Naive thymus-derived CD4-positive, alpha-beta T cell (primary cell): ENCODE results near the gene ATP8B1. TPM values are rescaled to one million over a fixed set of nuclear protein-coding genes. Genes with fewer than 3 reads are reported as not detected.

ENCODE experiments used
- ATAC-seq: fragments of 150-1000 bp; cut with Tn5 transposase; 2 replicates; pipeline ENCODE4 v1.10.0; 2021; ENCODE audit warnings: mild to moderate bottlenecking, moderate library complexity
- CTCF ChIA-PET: fragments of 350-600 bp; sonication (Branson Sonifier 250); formaldehyde crosslinking; loops from one replicate; lab custom pipeline; 2021; ENCODE audit warnings: antibody characterized with exemption; lab: Charles Lee
- POLR2A ChIA-PET: fragments of 350-600 bp; sonication (Branson Sonifier 250); formaldehyde crosslinking; loops from one replicate; lab custom pipeline; 2021; ENCODE audit warnings: antibody characterized with exemption, inconsistent platforms; lab: Charles Lee
- DNase-seq, 9 donors: peaks; one replicate each; pipeline versions ENCODE4 v3.0.0 to v3.0.0-alpha.2; 2020 to 2022; ENCODE audit warnings: mixed read lengths in 1 of 9
- H3K27ac ChIP-seq: one replicate; pipeline ENCODE4 v1.7.0; 2013; ENCODE audit warnings: mild to moderate bottlenecking, low read depth, low read length, moderate library complexity
- H3K27me3 ChIP-seq, 2 donors: one replicate each; pipeline ENCODE4 v1.7.0; 2013; ENCODE audit warnings: low read length in 2 of 2, mild to moderate bottlenecking in 2 of 2, moderate library complexity in 2 of 2; ENCODE audit not compliant: control insufficient read depth in 2 of 2, insufficient read depth in 2 of 2
- H3K36me3 ChIP-seq, 3 experiments: 1 replicate in 2 of 3; 2 replicates in 1 of 3; pipeline ENCODE4 v1.7.0; 2013; ENCODE audit warnings: low read length in 3 of 3, mild to moderate bottlenecking in 3 of 3, moderate library complexity in 1 of 3; ENCODE audit not compliant: insufficient read depth in 3 of 3, control insufficient read depth in 2 of 3
- H3K4me1 ChIP-seq, 2 donors: one replicate each; pipeline ENCODE4 v1.7.0; 2013; ENCODE audit warnings: low read length in 2 of 2, mild to moderate bottlenecking in 2 of 2, moderate library complexity in 1 of 2; ENCODE audit not compliant: control insufficient read depth in 2 of 2, insufficient read depth in 2 of 2
- H3K4me3 ChIP-seq: 2 replicates; pipeline ENCODE4 v1.7.0; 2013; ENCODE audit warnings: mild to moderate bottlenecking, low read length
- H3K9me3 ChIP-seq, 3 experiments: 1 replicate in 2 of 3; 2 replicates in 1 of 3; pipeline ENCODE4 v1.7.0; 2013; ENCODE audit warnings: low read length in 3 of 3; ENCODE audit not compliant: control insufficient read depth in 2 of 3
- H3K27ac Mint-ChIP-seq, 9 donors: one replicate each; pipeline ENCODE4 v1.8.0; 2020 to 2022; ENCODE audit warnings: mixed read lengths in 9 of 9, mild to moderate bottlenecking in 8 of 9, moderate library complexity in 5 of 9, inconsistent platforms in 2 of 9
- H3K27me3 Mint-ChIP-seq, 5 donors: one replicate each; pipeline ENCODE4 v1.8.0; 2021 to 2022; ENCODE audit warnings: mixed read lengths in 5 of 5, mild to moderate bottlenecking in 1 of 5
- H3K36me3 Mint-ChIP-seq, 5 donors: one replicate each; pipeline ENCODE4 v1.8.0; 2020 to 2022; ENCODE audit warnings: mixed read lengths in 5 of 5, mild to moderate bottlenecking in 3 of 5, inconsistent platforms in 1 of 5
- H3K4me1 Mint-ChIP-seq, 7 donors: one replicate each; pipeline ENCODE4 v1.8.0; 2020 to 2022; ENCODE audit warnings: mixed read lengths in 7 of 7, mild to moderate bottlenecking in 3 of 7, inconsistent platforms in 1 of 7
- H3K4me3 Mint-ChIP-seq, 10 donors: one replicate each; pipeline ENCODE4 v1.8.0; 2020 to 2022; ENCODE audit warnings: mild to moderate bottlenecking in 10 of 10, mixed read lengths in 10 of 10, moderate library complexity in 6 of 10, inconsistent platforms in 2 of 10
- H3K9me3 Mint-ChIP-seq, 11 donors: one replicate each; pipeline ENCODE4 v1.8.0; 2020 to 2022; ENCODE audit warnings: mixed read lengths in 11 of 11, mild to moderate bottlenecking in 4 of 11, inconsistent platforms in 1 of 11, moderate library complexity in 1 of 11
- intact Hi-C, 2 donors: fragments of 100-400 bp; cut with micrococcal nuclease; formaldehyde crosslinking; loops; one replicate each; pipeline ENCODE4 v1.15.1; 2023
- polyA plus RNA-seq, 2 donors: library from polyadenylated mRNA; unstranded; fragments of 300-500 nt; fragmentation: Illumina TruSeq; gene quantifications; one replicate each; pipeline ENCODE4 v1.2.3, GENCODE V29; 2021
- total RNA-seq, 6 experiments: library from RNA in 5 of 6; stranded (reverse) in 5 of 6; gene quantifications; 1 replicate in 5 of 6; 2 replicates in 1 of 6; pipeline ENCODE4 v1.2.3 and lab custom pipeline; 2021 to 2026

ATP8B1 gene
- total and polyA plus RNA-seq, 7 experiments from 2014 or later: not detected

- no peak overlapping the region for H3K27ac ChIP-seq
- Mint-ChIP-seq H3K9me3 (peaks cover 0 to 6% (median 3%) of the 10 kb centered on the region in 11 donors), H3K27me3 (peaks cover 38 to 64% (median 44%) of the 10 kb centered on the region in 5 donors), H3K4me3 (peak overlapping the region in 1 of 10 donors; percentile 23), H3K27ac (no peak overlapping the region), H3K36me3 (peaks cover 0 to 7% (median 2%) of the 10 kb centered on the region in 5 donors), H3K4me1 (peaks cover 0 to 15% (median 8%) of the 10 kb centered on the region in 7 donors)
- no peaks in the 10 kb centered on the region for H3K9me3 ChIP-seq
- H3K4me1 ChIP-seq: no peaks in the 10 kb centered on the region
- DNase-seq (no peak), ATAC-seq (no peak)
- intact Hi-C loops: loop anchor here in 1 of 2 donors (10.0 kb wide), 1 partner anchor 372 kb away; the partner anchor contains the start of gene ONECUT2
- no peak overlapping the region for H3K4me3 ChIP-seq
- ChIA-PET CTCF (no interaction called here), POLR2A (no interaction called here)
- H3K27me3 ChIP-seq: peaks cover 0 to 4% of the 10 kb centered on the region in 2 donors
- H3K36me3 ChIP-seq: no peaks in the 10 kb centered on the region
These were observed 3.3 kb upstream of the ATP8B1 start for GRCh38 chr18:57806201-57806977.

DNA sequence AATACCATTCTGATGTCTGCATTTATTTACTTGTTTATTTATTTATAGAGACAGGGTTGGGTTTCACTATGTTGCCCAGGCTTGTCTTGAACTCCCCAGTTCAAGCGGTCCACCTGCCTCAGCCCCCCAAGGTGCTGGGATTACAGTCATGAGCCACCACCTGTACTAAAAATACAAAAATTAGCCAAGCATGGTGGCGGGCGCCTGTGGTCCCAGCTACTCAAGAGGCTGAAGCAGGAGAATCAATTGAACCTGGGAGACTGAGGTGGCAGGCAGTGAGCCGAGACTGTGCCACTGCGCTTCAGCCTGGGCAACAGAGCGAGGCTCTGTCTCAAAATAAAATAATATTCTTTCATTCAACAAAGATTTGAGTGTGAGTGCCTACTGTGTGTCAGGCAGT lies 2.0 kb upstream of the ATP8B1 start:
- H3K9me3 ChIP-seq: no peaks in the 10 kb centered on the region
- peaks cover 0 to 3% (median 0%) of the 10 kb centered on the region in 11 donors for H3K9me3 Mint-ChIP-seq
- no peak overlapping the region for H3K4me3 Mint-ChIP-seq
- no peak for ATAC-seq
- H3K4me1 ChIP-seq: no peaks in the 10 kb centered on the region
- no peak overlapping the region for H3K4me3 ChIP-seq
- no peak for DNase-seq
- H3K36me3 Mint-ChIP-seq: peaks cover 0 to 7% (median 0%) of the 10 kb centered on the region in 5 donors
- no peak overlapping the region for H3K27ac Mint-ChIP-seq
- CTCF ChIA-PET: no interaction called here
- peaks cover 42 to 70% (median 50%) of the 10 kb centered on the region in 5 donors for H3K27me3 Mint-ChIP-seq
- peaks cover 0 to 18% (median 9%) of the 10 kb centered on the region in 7 donors for H3K4me1 Mint-ChIP-seq
- peaks cover 0 to 4% of the 10 kb centered on the region in 2 donors for H3K27me3 ChIP-seq
- intact Hi-C loops: loop anchor here in 1 of 2 donors (10.0 kb wide), 1 partner anchor 370 kb away; the partner anchor contains the start of gene ONECUT2
- no peak overlapping the region for H3K27ac ChIP-seq
- POLR2A ChIA-PET: no interaction called here
- no peaks in the 10 kb centered on the region for H3K36me3 ChIP-seq

- peaks cover 0 to 18% (median 9%) of the 10 kb centered on the region in 7 donors for H3K4me1 Mint-ChIP-seq
- H3K27me3 ChIP-seq: peaks cover 0 to 4% of the 10 kb centered on the region in 2 donors
These were observed 1.4 kb upstream of the ATP8B1 start for GRCh38 chr18:57804557-57804956.

DNA sequence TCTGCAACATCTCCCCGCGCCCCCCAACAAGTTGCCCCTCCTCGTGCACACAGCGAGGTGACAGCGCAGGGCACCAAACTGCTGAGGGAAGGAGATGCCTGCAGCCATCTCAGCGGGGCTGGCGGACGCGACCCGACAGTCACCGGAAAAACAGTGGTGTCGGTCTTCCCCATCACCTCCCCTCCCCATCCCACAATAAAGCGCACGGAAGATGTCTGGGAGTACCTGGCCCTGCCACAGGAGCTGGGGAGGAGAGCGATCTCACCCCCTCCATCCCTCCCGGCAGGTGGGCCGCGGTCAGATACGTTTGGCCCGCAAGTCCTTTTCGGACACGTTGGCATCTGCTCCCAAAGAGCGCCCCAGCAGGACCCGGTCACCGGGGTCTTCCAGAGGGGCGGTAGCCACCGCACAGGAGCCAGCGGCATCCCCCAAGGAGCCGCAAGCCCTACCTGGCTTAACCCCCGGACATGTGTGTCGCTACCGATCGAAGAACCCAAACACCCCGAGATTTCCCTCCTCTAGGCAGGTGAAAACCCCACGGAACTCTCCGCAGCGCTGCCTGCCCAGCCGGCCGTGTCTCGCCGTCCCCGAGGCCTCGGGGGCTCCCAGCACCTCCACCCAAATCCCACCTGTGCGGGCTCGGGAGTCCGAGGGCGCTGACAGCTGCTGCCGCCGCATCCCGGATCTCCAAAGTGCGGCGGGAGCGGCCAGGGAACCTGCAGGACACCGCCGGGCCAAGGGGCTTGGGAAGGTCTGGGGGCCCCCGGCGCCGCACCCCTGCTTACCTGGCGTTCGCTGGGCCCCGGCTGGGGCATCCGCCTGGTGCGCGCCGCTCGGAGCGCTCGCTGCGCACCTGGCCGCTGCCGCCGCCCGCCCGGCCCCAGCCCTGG lies 657 bp downstream of the ATP8B1 start:
- Histone ChIP-seq H3K27ac (no peak overlapping the region), H3K4me1 (no peaks in the 10 kb centered on the region), H3K27me3 (peaks cover 0 to 4% of the 10 kb centered on the region in 2 donors), H3K9me3 (no peaks in the 10 kb centered on the region), H3K4me3 (no peak overlapping the region), H3K36me3 (no peaks in the 10 kb centered on the region)
- no peak for ATAC-seq
- CTCF ChIA-PET: no interaction called here
- POLR2A ChIA-PET: no interaction called here
- Mint-ChIP-seq H3K36me3 (peaks cover 0 to 7% (median 0%) of the 10 kb centered on the region in 5 donors), H3K4me1 (peaks cover 0 to 18% (median 9%) of the 10 kb centered on the region in 7 donors), H3K27ac (peak overlapping the region in 1 of 9 donors; percentile 55), H3K9me3 (peaks cover 0 to 3% (median 0%) of the 10 kb centered on the region in 11 donors), H3K27me3 (peaks cover 48 to 72% (median 52%) of the 10 kb centered on the region in 5 donors), H3K4me3 (peak overlapping the region in 8 of 10 donors; percentile 13 to 82 (median 67))
- intact Hi-C loops: loop anchor here in 1 of 2 donors (10.0 kb wide), 1 partner anchor 368 kb away; the partner anchor contains the start of gene ONECUT2
- peak in 1 of 9 donors; percentile 24 for DNase-seq

More at GRCh38 chr18:57804557-57804956, 1.4 kb upstream of the ATP8B1 start:
- Mint-ChIP-seq H3K36me3 (peaks cover 0 to 7% (median 0%) of the 10 kb centered on the region in 5 donors), H3K27me3 (peaks cover 48 to 75% (median 55%) of the 10 kb centered on the region in 5 donors), H3K27ac (no peak overlapping the region), H3K4me3 (no peak overlapping the region), H3K9me3 (peaks cover 0 to 3% (median 0%) of the 10 kb centered on the region in 11 donors)
- Histone ChIP-seq H3K27ac (no peak overlapping the region), H3K36me3 (no peaks in the 10 kb centered on the region), H3K4me1 (no peaks in the 10 kb centered on the region), H3K9me3 (no peaks in the 10 kb centered on the region), H3K4me3 (no peak overlapping the region)
- intact Hi-C loops: loop anchor here in 1 of 2 donors (10.0 kb wide), 1 partner anchor 370 kb away; the partner anchor contains the start of gene ONECUT2
- CTCF ChIA-PET: no interaction called here
- ATAC-seq: no peak
- POLR2A ChIA-PET: no interaction called here
- no peak for DNase-seq

DNA sequence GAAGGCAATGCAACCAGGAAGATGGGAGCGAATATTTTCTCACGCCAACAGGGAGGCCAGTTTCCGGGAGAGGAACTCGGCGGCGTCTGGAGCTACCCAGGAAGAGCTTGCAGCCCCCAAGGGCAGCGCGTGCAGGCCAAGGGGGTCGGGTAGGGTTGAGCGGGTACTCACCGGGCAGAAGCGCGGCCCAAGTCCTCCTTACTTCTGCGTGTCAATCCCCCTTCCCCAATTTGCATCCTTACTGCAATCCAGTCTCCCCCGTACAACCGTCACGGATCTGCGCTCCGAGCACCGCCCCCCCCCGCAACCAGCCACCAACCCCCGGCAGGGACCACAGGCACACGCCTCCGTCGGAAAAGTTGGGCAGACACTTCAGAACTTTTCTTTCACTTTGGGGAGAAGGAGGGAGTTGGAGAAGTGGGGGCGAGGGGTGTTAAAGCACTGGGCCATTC lies 1.3 kb downstream of the ATP8B1 start:
- CTCF ChIA-PET: no interaction called here

DNA sequence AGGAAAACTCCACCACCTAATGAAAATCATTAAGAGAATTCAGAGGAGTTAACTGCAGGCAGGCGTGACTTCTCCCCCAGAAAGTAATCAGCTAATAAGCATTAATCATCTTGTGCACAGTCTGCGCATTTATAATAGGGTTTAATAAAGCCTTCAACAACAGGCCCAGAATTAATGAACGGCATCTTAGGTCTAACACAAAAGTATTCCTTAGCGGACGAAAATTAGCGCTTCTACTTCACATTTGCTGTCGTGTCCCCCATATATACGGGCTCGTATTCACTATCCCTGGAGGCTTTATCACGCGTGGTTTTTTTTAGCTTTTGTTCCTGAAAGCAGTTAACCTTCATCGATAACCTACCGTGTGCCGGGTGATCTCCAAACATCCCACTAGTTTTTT lies 1.8 kb downstream of the ATP8B1 start:
- DNase-seq: no peak
- ChIA-PET POLR2A (no interaction called here), CTCF (no interaction called here)
- peaks cover 0 to 3% (median 0%) of the 10 kb centered on the region in 11 donors for H3K9me3 Mint-ChIP-seq
- no peak overlapping the region for H3K27ac Mint-ChIP-seq
- H3K4me1 Mint-ChIP-seq: peaks cover 0 to 22% (median 9%) of the 10 kb centered on the region in 7 donors
- intact Hi-C loops: loop anchor here in 1 of 2 donors (10.0 kb wide), 1 partner anchor 367 kb away; the partner anchor contains the start of gene ONECUT2
- peaks cover 44 to 72% (median 53%) of the 10 kb centered on the region in 5 donors for H3K27me3 Mint-ChIP-seq
- no peaks in the 10 kb centered on the region for H3K4me1 ChIP-seq
- peaks cover 0 to 4% of the 10 kb centered on the region in 2 donors for H3K27me3 ChIP-seq
- peaks cover 0 to 7% (median 0%) of the 10 kb centered on the region in 5 donors for H3K36me3 Mint-ChIP-seq
- no peak overlapping the region for H3K4me3 ChIP-seq
- H3K27ac ChIP-seq: no peak overlapping the region
- H3K9me3 ChIP-seq: no peaks in the 10 kb centered on the region
- no peak for ATAC-seq
- no peaks in the 10 kb centered on the region for H3K36me3 ChIP-seq
- H3K4me3 Mint-ChIP-seq: peak overlapping the region in 9 of 10 donors; percentile 26 to 82 (median 61)

More for the DNA sequence above, 1.3 kb downstream of the ATP8B1 start:
- POLR2A ChIA-PET: no interaction called here
- no peaks in the 10 kb centered on the region for H3K4me1 ChIP-seq
- ATAC-seq (no peak), DNase-seq (peak in 1 of 9 donors; percentile 24)
- Mint-ChIP-seq H3K4me3 (peak overlapping the region; percentile 13 to 82 (median 60)), H3K27me3 (peaks cover 46 to 68% (median 51%) of the 10 kb centered on the region in 5 donors), H3K27ac (peak overlapping the region in 1 of 9 donors; percentile 55), H3K9me3 (peaks cover 0 to 3% (median 0%) of the 10 kb centered on the region in 11 donors), H3K36me3 (peaks cover 0 to 7% (median 0%) of the 10 kb centered on the region in 5 donors), H3K4me1 (peaks cover 0 to 22% (median 9%) of the 10 kb centered on the region in 7 donors)
- no peak overlapping the region for H3K27ac ChIP-seq
- intact Hi-C loops: loop anchor here in 1 of 2 donors (10.0 kb wide), 1 partner anchor 367 kb away; the partner anchor contains the start of gene ONECUT2
- no peaks in the 10 kb centered on the region for H3K9me3 ChIP-seq
- H3K4me3 ChIP-seq: no peak overlapping the region
- H3K36me3 ChIP-seq: no peaks in the 10 kb centered on the region
- H3K27me3 ChIP-seq: peaks cover 0 to 4% of the 10 kb centered on the region in 2 donors
